ENCODE data around the gene SSTR3.

SSTR3 gene

DNA sequence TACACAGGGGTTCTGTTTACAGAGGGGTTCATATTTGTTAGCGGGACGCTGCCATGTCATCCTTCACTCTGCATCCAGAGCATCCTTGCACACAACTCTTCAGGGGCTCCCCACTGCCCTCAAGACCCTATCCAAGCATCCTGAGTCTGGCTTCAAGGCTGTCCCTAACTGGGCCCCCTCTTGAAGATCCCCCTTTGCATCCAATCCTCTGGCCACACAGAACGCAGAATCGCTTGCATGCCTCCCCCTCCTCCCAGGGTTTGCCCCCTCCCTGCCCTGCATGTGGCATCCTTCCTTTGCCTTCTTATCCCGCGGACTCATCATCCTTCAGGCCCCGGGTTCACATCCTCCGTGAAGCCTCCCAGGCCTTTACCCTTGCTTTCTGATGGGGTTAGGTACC lies 42.9 kb downstream of the SSTR3 start:
- DNase-seq (ENCODE audit: low read depth in 1 of 2, low spot score in 1 of 2), result no peak

- no peak for DNase-seq (ENCODE audit: low read depth in 1 of 2, low spot score in 1 of 2)
Measured at GRCh38 chr22:37167981-37168647, 44.2 kb downstream of the SSTR3 start.

DNA sequence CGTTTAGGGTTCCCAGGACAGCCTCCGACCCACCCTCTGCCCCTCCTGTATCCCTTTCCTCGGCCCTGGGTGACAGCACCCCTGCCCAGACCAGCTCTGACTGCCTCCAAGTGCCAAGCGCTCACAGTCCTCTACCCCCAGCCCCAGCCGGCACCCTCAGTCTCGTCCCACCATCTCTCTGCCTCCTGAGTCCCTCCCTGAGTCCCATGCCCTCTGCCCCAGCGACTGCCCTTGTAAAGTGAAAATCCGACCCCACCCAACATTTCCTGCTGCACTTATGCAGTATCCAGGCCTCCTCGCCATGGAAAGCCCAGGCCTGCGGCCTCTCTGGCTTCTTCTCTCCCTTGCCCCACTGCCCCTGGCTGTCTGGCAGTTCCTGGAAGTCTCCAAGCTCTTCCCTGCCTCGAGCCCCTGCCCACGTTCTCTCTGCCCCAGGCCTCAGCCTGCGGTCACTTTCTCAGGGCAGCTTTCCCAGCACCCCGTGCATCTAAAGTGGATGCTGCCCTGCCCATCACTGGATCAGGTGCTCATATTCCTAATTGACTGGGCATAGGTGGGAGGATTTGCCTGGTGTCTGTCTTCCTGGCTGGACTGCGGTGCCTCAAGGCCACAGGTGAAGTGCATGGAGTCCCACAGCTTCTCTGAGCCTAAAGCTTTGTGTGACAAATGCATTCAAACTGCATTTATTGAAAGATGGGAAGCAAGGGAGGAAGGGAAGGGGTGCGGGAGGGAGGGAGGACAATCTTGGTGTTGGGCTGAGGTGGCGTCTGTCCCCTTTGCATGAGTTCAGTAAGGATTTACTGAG lies 44.9 kb downstream of the SSTR3 start:
- no peak for DNase-seq (ENCODE audit: low read depth in 1 of 2, low spot score in 1 of 2)

GRCh38 chr22:37166675-37167066 lies 45.6 kb downstream of the SSTR3 start:
- peak; percentile 68 to 73 for DNase-seq (ENCODE audit: low read depth in 1 of 2, low spot score in 1 of 2)

DNA sequence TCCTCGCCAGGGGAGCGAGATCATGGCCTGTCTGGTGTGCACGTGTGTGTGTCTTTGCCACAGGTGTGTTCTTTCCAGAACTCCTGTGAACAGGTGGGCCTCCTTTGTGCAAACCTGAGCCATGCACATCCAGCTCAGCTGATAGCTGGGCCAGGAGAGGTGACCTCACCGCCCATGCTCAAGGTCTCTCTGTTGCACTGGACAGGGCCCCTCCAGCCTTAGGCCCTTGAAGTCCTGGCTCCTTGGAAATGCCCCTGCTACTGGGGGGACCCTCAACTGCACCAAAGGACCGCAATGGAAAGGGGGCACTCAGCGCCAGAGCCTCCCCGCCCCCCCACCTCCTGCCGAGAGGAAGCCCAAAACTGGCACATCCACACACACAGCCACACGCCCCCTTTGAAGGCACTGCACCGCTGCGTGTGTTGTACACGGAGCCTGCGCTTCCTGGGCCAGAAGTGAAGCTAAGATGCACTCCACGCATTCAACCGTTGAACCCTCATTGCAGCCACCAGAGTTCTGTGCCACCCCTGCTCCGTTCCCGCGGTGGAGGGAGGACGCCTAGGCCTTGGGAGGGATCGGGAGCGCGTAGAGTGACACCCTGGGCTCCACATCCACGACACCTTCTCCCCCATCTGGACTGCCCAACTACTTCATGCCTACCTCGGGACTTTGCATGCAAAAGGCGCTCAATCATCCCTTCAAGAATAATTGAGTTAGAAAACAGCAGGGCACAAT lies 46.2 kb downstream of the SSTR3 start:
- no peak for DNase-seq (ENCODE audit: low read depth in 1 of 2, low spot score in 1 of 2)

- no peak for DNase-seq (ENCODE audit: low read depth in 1 of 2, low spot score in 1 of 2)
Measured at GRCh38 chr22:37165066-37165465, 47.2 kb downstream of the SSTR3 start.

GRCh38 chr22:37164505-37164887 lies 47.8 kb downstream of the SSTR3 start:
- no peak for DNase-seq (ENCODE audit: low read depth in 1 of 2, low spot score in 1 of 2)

DNA sequence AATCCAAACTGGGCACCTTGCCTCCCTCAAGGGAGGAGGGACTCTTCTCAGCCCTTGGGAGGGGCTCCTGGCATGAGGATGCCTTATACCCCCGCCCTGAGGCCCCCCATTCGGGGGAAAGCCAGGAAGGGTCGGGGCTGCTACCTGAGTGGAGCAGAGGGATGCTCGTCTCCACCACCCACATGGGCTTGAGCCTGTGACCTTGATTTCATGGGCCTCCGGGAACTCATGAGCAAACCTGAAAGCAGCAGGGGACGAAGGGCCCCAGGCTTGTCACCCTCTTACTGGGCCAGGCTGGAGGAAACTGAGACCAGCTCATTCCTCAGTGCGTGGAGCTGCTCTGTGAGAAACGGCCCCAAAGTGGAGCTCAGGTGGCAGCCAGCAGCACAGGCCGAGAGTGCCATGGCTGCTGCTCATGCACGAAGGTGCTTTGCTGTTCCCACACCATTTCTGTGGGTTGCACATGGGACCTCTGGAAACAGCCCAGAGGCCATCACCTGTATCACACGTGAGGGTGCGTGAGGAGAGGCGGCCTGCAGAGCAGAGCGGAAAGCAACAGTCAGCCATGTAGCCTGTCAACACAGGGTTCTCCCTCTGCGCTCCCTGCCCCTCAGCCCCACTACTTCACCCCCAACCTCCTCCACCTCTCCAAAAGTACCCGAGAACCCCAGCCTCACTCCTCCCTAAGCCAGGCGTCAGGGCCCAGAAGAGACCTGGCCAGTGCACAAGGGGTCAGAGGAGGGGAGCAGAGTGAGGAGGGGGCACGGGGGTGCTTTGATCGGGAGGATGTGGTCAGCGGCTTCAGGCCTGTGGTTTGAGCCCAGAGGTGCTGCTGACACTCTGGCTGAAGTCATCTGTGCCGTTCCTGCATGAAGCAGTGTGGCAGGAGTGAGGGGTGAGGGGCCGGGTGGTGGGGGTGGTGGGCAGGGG lies 48.4 kb downstream of the SSTR3 start:
- peak in 1 of 2 donors; percentile 28 for DNase-seq (ENCODE audit: low read depth in 1 of 2, low spot score in 1 of 2)

DNA sequence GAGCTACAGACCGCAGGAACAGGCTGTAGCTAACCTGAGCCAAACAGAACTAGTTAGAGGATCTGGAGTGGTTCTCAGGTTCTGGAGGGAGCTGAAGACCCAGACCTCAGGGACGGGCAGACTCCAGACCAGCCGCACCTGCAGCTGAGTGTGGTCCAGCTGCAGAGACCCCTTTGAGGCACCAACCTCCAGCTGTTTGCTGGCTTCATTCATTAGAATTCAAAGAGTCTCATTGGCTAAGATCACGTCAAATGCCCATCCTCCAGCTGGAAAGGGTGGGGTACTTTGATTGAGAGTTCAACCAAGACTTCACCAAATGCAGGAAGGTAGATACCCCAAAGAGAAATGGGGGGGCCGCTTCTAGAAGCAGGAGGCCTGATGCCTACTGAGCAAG lies 49.2 kb downstream of the SSTR3 start:
- DNase-seq (ENCODE audit: low read depth in 1 of 2, low spot score in 1 of 2), result no peak

DNA sequence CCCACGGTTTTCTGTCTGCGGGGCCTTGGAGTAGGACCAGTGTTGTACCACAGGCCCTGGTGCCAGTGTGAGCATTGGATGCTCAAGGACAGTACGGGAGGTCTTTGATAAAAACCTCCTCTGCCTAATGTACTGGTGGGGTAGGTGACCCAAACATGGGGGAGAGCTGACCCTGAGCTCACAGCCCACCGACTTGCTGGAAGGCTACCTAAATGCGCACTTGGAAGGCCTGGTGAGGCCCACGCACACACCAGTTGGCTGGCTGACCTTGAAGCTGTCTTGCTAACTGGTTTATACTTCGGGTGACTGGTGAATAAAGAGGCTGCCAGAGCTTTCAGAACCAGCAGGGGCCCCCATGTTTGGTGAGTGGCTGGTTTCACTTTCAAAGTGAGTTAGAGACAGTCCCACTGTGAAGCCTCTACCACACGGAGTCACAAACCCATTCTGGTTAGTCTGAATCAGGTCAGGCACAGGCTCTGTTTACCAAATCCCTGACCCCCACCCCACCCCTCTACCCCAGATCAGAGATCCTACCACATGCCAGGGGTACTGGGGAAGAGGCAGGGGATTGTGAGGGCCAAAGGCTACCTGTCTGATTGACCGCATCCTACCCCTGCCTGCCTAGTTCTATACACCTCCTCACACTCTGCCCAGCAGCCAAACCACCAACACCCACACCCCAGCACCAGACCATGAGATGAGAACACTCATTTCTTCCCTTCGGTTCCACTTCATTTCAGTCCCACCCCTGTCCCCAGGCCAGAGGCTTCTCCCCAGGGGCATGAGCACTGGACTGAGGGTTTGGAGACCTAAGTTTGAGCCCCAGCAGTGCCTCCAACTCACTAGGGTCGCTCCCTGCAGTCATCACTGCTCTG lies 49.8 kb downstream of the SSTR3 start:
- peak; percentile 38 to 59 for DNase-seq (ENCODE audit: low read depth in 1 of 2, low spot score in 1 of 2)

GRCh38 chr22:37161443-37161842 lies 50.8 kb downstream of the SSTR3 start:
- no peak for DNase-seq (ENCODE audit: low read depth in 1 of 2, low spot score in 1 of 2)

- DNase-seq (ENCODE audit: low read depth in 1 of 2, low spot score in 1 of 2), result no peak
Measured at GRCh38 chr22:37160027-37160426, 52.2 kb downstream of the SSTR3 start.

DNA sequence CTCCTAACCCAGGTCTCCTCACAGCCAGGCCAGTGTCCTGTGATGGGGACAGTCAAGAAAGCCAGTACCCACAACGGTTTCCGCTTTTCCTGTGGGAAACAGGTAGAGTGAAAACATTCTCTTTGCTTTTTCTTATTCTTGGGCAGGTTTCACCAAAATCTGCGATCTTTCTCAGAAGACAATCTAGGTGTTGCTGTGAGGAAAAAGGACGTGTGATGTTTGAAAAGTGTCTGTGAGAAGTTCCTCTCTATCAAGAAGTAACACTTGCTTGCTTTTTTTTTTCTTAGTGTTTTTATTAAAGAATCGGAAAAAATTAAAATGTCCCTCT lies 53.4 kb downstream of the SSTR3 start:
- DNase-seq (ENCODE audit: low read depth in 1 of 2, low spot score in 1 of 2), result no peak

GRCh38 chr22:37157516-37158285 lies 54.6 kb downstream of the SSTR3 start:
- no peak for DNase-seq (ENCODE audit: low read depth in 1 of 2, low spot score in 1 of 2)

- DNase-seq (ENCODE audit: low read depth in 1 of 2, low spot score in 1 of 2), result no peak
Measured at GRCh38 chr22:37156686-37157435, 55.4 kb downstream of the SSTR3 start.

- DNase-seq (ENCODE audit: low read depth in 1 of 2, low spot score in 1 of 2), result no peak
Measured at GRCh38 chr22:37155971-37156370, 56.3 kb downstream of the SSTR3 start.

- no peak for DNase-seq (ENCODE audit: low read depth in 1 of 2, low spot score in 1 of 2)
Measured at GRCh38 chr22:37154925-37155712, 57.2 kb downstream of the SSTR3 start.
